Aorta (tissue), 5 donors: ENCODE data around the gene FAM229B. TPM values are rescaled to one million over a fixed set of nuclear protein-coding genes. Genes with fewer than 3 reads are reported as not detected.
"Not testable (repeated sequence)": the region's sequence is repeated elsewhere in the genome, so short reads cannot be mapped to it uniquely, and the experiment has no call there.

Source experiments
- ATAC-seq: fragments of 200-7000 bp; cut with Tn5 transposase; one replicate; pipeline ENCODE4 v1.9.1; 2022; ENCODE audit warnings: moderate library complexity; ENCODE audit not compliant: low FRiP score
- DNase-seq, 2 donors: peaks; one replicate each; pipeline ENCODE4 v3.0.0-alpha.2; 2020
- H3K27ac ChIP-seq, 2 donors: one replicate each; pipeline ENCODE4 v1.5.1; 2013; ENCODE audit warnings: low read length in 2 of 2, mild to moderate bottlenecking in 2 of 2, moderate library complexity in 2 of 2, control low read depth in 1 of 2, inconsistent platforms in 1 of 2, low read depth in 1 of 2
- H3K27me3 ChIP-seq, 2 donors: one replicate each; pipeline ENCODE4 v1.6.1; 2013; ENCODE audit warnings: control low read depth in 1 of 2, low read length in 1 of 2, mild to moderate bottlenecking in 1 of 2, moderate library complexity in 1 of 2; ENCODE audit not compliant: insufficient read depth in 2 of 2, control insufficient read depth in 1 of 2
- H3K36me3 ChIP-seq, 2 donors: one replicate each; pipeline ENCODE4 v1.6.1; 2013; ENCODE audit warnings: control low read depth in 1 of 2, low read length in 1 of 2, mild to moderate bottlenecking in 1 of 2; ENCODE audit not compliant: insufficient read depth in 2 of 2, control insufficient read depth in 1 of 2
- H3K4me1 ChIP-seq, 2 donors: one replicate each; pipeline ENCODE4 v1.6.1; 2013; ENCODE audit warnings: low read length in 2 of 2, control low read depth in 1 of 2, mild to moderate bottlenecking in 1 of 2, moderate library complexity in 1 of 2; ENCODE audit not compliant: insufficient read depth in 2 of 2, control insufficient read depth in 1 of 2
- H3K4me3 ChIP-seq, 2 donors: one replicate each; pipeline ENCODE4 v1.5.1; 2013; ENCODE audit warnings: low read length in 2 of 2, control low read depth in 1 of 2, mild to moderate bottlenecking in 1 of 2
- H3K9me3 ChIP-seq: one replicate; pipeline ENCODE4 v1.6.1; 2013; ENCODE audit warnings: mild to moderate bottlenecking, low read length; ENCODE audit not compliant: control insufficient read depth
- WGBS, 2 donors: extraction: QIAGEN DNeasy Blood & Tissue Kit; methylation state at CpG; one replicate each; pipeline ENCODE4 v1.1.7; 2013; 5-methylcytosine and 5-hydroxymethylcytosine counted together
- intact Hi-C, 2 donors: fragments of 100-400 bp; cut with DNase I; formaldehyde crosslinking; loops; one replicate each; pipeline versions ENCODE4 v1.14.2 to v1.15.0; 2022
- polyA plus RNA-seq, 2 donors: library from polyadenylated mRNA; stranded (reverse); fragments of 200-250 nt; gene quantifications; one replicate each; pipeline ENCODE4 v1.2.3, GENCODE V29; 2013
- total RNA-seq, 2 donors: library from RNA; stranded (reverse); fragmentation: NEBNext Ultra II Directional; extraction: Animal tissue kit (Norgen Biotek cat#: 25700); gene quantifications; one replicate each; pipeline ENCODE4 v1.2.1, GENCODE V29; 2021
- donor health status: healthy with polysubstance abuse.
- donor health status: Bipolar disorder and iron deficiency.
- donor health status: DM: no; HTN: no; CAD: no.
- donor health status: DM: no; HTN: no; CAD: no.
- donor health status: DM: yes; HTN: yes; CAD: no.

FAM229B gene
- total and polyA plus RNA-seq, 4 donors, result 13.8 to 39.3 (median 27.1) TPM

GRCh38 chr6:112043032-112044007 lies 44.1 kb upstream of the FAM229B start:
- ATAC-seq, result peak; percentile 97
- Histone ChIP-seq H3K27me3 (no peaks in the 10 kb centered on the region), H3K9me3 (no peaks in the 10 kb centered on the region), H3K4me3 (peak overlapping the region; percentile 70 to 96), H3K4me1 (no peaks in the 10 kb centered on the region), H3K27ac (peak overlapping the region; percentile 15 to 26), H3K36me3 (no peaks in the 10 kb centered on the region)
- DNase-seq, result peak; percentile 91 to 97
- WGBS, 2 donors, result 0 to 1% methylated on average over 36 of the region's 36 CpGs
- intact Hi-C loops, result loop anchor here (1.0 to 5.0 kb wide), 3 partner anchors 46 to 333 kb away; partner anchors contain the start of gene FYN (in 2 of the 2)

GRCh38 chr6:112044196-112044595 lies 43.2 kb upstream of the FAM229B start:
- intact Hi-C loops, result loop anchor here (5.0 kb wide), 2 partner anchors 47 to 172 kb away; partner anchors contain the start of gene FYN (in 2 of the 2)
- no peak for DNase-seq
- H3K4me1 ChIP-seq, result no peaks in the 10 kb centered on the region
- no peak for ATAC-seq
- no peak overlapping the region for H3K27ac ChIP-seq
- H3K4me3 ChIP-seq, result no peak overlapping the region
- H3K36me3 ChIP-seq, result no peaks in the 10 kb centered on the region
- WGBS, 2 donors, result 54 to 59% methylated on average over 8 of the region's 8 CpGs
- no peaks in the 10 kb centered on the region for H3K27me3 ChIP-seq
- no peaks in the 10 kb centered on the region for H3K9me3 ChIP-seq

DNA sequence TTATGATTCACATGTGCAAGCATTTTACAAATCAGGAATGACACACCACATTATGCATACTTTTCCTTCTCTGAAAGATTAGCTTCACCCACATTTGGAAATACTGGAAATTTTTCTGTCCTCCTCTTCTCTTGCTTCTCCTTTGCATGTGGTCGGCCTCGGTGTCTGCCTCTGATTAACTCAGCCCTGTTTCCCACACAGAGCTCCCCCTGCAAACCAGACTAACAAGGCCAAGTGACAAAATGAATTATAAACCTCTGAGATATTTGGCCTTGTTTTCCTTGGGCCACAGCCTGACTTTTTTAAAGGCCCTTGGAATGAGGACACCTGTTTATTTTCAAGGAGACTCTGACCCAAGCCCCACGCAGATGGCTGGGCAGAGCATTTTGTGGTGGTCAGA lies 42.5 kb upstream of the FAM229B start:
- no peak overlapping the region for H3K4me3 ChIP-seq
- H3K9me3 ChIP-seq, result no peaks in the 10 kb centered on the region
- intact Hi-C loops, result loop anchor here (5.0 kb wide), 2 partner anchors 48 to 173 kb away; partner anchors contain the start of gene FYN (in 2 of the 2)
- ATAC-seq, result no peak
- 3 to 14% methylated on average over 3 of the region's 3 CpGs for WGBS, 2 donors
- no peaks in the 10 kb centered on the region for H3K27me3 ChIP-seq
- H3K27ac ChIP-seq, result no peak overlapping the region
- DNase-seq, result peak in 1 of 2 donors; percentile 56
- no peaks in the 10 kb centered on the region for H3K4me1 ChIP-seq
- no peaks in the 10 kb centered on the region for H3K36me3 ChIP-seq

GRCh38 chr6:112047523-112047922 lies 39.9 kb upstream of the FAM229B start:
- H3K27me3 ChIP-seq, intact Hi-C loops, H3K4me1 ChIP-seq, DNase-seq, H3K27ac ChIP-seq, H3K36me3 ChIP-seq, H3K4me3 ChIP-seq, H3K9me3 ChIP-seq, ATAC-seq: not testable (repeated sequence)
- WGBS, 2 donors, result 95 to 96% methylated on average over 19 to 25 of the region's 25 CpGs

- DNase-seq, result no peak
- Histone ChIP-seq H3K9me3 (no peaks in the 10 kb centered on the region), H3K4me3 (no peak overlapping the region), H3K4me1 (no peaks in the 10 kb centered on the region), H3K27ac (no peak overlapping the region), H3K27me3 (no peaks in the 10 kb centered on the region), H3K36me3 (no peaks in the 10 kb centered on the region)
- 75 to 76% methylated on average over 6 of the region's 6 CpGs for WGBS, 2 donors
- intact Hi-C loops, result no loop called here
- no peak for ATAC-seq
Observed at GRCh38 chr6:112049026-112049799, 38.2 kb upstream of the FAM229B start.

GRCh38 chr6:112049996-112050395 lies 37.4 kb upstream of the FAM229B start:
- no peaks in the 10 kb centered on the region for H3K9me3 ChIP-seq
- no peak overlapping the region for H3K4me3 ChIP-seq
- 81 to 91% methylated on average over 7 of the region's 7 CpGs for WGBS, 2 donors
- ATAC-seq (no peak), DNase-seq (no peak)
- H3K27me3 ChIP-seq, result no peaks in the 10 kb centered on the region
- H3K36me3 ChIP-seq, result no peaks in the 10 kb centered on the region
- no peaks in the 10 kb centered on the region for H3K4me1 ChIP-seq
- H3K27ac ChIP-seq, result no peak overlapping the region
- intact Hi-C loops, result no loop called here

DNA sequence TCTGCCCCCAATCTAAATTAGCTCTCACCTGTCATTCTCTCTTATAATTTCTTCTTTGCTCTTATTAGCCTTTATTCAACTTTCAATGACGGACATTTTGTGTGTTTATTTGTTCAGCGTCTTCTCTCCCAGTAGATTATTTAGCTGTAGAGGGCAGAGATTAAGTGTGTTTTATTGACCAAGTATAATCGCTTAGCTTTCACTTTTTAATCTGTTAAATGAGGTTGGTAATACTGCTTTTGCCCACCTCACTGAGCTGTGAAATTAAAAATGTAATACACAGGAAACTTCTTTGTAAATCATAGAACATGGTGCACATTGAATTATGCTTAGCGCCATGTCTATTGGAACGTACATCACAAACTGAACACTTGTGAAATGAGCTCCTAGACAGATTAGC lies 37.0 kb upstream of the FAM229B start:
- Histone ChIP-seq H3K36me3 (no peaks in the 10 kb centered on the region), H3K9me3 (no peaks in the 10 kb centered on the region), H3K4me1 (no peaks in the 10 kb centered on the region), H3K4me3 (no peak overlapping the region), H3K27ac (no peak overlapping the region), H3K27me3 (no peaks in the 10 kb centered on the region)
- ATAC-seq (no peak), DNase-seq (no peak)
- WGBS, 2 donors, result 93 to 95% methylated on average over 5 of the region's 5 CpGs
- intact Hi-C loops, result no loop called here

DNA sequence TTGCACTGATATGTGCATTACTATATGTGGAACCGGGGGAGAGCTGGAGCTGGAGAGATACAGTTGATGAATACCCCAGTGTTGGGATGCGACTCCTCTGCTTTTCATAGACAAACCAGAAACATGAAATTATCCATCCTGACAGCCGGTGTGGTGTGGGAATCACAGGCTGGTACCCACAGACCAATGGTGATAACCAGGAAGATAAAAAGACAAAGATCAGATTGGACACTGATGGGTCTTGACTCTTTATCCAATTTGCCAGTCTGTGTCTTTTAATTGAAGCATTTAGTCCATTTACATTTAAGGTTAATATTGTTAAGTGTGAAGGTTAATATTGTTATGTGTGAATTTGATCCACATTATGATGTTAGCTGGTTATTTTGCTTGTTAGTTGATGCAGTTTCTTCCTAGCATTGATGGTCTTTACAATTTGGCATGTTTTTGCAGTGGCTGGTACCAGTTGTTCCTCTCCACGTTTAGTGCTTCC lies 36.1 kb upstream of the FAM229B start:
- H3K27me3 ChIP-seq, H3K9me3 ChIP-seq, H3K4me1 ChIP-seq, H3K4me3 ChIP-seq, H3K27ac ChIP-seq, DNase-seq, H3K36me3 ChIP-seq, ATAC-seq, intact Hi-C loops: not testable (repeated sequence)
- WGBS, 2 donors, result 78 to 88% methylated on average over 4 of the region's 4 CpGs
